Neural progenitor cell (in vitro differentiated cells): ENCODE results near the gene SLC38A10.

Experiments
- EZH2 ChIP-seq: fragments of 200-600 bp; sonication (generic); IDR thresholded peaks from 2 replicates; pipeline ENCODE4 v1.6.1; 2017; ENCODE audit warnings: antibody characterized with exemption, mild to moderate bottlenecking, moderate library complexity
- TF ChIP-seq, protein P1 (sequence below): fragments of 200-600 bp; sonication (generic); IDR thresholded peaks from 2 replicates; pipeline ENCODE4 v1.5.1; 2017; ENCODE audit warnings: antibody characterized with exemption, mild to moderate bottlenecking

DNA sequence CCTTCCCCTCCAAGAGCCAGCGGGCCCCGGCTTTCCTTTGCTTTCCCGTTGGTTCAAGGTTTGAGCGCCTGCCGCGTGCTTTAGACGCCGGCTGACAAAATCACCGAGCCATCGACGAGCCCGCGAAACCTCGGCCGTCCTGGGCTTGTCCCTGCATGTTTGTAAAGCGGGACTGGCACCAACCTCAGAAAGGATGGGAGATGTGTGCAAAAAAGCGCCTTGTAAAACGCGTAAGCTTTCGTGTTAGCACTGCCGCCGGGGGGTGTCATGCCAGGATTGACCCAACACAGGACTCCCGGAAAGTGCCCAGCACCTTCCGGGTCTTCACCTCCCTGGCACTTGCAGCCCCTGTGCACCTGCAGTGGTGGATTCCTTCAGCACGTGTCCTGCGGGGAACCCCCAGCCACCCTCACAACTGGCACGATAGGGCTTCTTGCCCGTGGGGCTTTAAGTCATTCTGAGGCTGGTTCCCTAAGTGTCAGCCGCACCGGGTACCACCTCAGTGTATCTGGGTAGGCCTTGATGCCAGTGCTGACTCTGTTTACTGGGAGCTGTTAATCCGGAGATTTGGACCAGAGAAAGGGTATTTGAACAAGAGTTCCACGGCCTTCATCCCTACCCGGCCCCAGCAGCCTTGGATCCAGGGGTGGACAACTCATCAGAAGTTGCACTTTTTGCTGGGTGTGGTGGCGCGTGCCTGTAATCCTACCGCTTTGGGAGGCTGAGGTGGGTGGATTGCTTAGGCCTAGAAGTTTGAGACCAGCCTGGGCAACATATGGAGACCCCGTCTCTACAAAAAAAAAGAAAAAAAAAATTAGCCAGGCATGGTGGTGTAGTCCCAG is 55.2 kb downstream of the SLC38A10 start:
- TF ChIP-seq, protein P1, sequence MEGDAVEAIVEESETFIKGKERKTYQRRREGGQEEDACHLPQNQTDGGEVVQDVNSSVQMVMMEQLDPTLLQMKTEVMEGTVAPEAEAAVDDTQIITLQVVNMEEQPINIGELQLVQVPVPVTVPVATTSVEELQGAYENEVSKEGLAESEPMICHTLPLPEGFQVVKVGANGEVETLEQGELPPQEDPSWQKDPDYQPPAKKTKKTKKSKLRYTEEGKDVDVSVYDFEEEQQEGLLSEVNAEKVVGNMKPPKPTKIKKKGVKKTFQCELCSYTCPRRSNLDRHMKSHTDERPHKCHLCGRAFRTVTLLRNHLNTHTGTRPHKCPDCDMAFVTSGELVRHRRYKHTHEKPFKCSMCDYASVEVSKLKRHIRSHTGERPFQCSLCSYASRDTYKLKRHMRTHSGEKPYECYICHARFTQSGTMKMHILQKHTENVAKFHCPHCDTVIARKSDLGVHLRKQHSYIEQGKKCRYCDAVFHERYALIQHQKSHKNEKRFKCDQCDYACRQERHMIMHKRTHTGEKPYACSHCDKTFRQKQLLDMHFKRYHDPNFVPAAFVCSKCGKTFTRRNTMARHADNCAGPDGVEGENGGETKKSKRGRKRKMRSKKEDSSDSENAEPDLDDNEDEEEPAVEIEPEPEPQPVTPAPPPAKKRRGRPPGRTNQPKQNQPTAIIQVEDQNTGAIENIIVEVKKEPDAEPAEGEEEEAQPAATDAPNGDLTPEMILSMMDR, result no peak
- TF ChIP-seq EZH2, result no peak
